K562 (cell line): Measurements from ENCODE around the gene CTXND1. TPM values are rescaled to one million over a fixed set of nuclear protein-coding genes. Genes with fewer than 3 reads are reported as not detected.

Source experiments
- ASH1L ChIP-seq: fragments of 450-650 bp; IDR thresholded peaks from 2 replicates; pipeline ENCODE4 v1.6.1; 2018; ENCODE audit warnings: borderline replicate concordance, mild to moderate bottlenecking, low read depth; ENCODE audit not compliant: partially characterized antibody
- BACH1 ChIP-seq: fragments of 200-800 bp; sonication (Bioruptor generic); IDR thresholded peaks from 2 replicates; pipeline ENCODE4 v1.6.1; 2016; ENCODE audit warnings: missing genetic modification characterization, missing compliant biosample characterization
- BDP1 ChIP-seq: IDR thresholded peaks from 3 replicates; pipeline ENCODE4 v1.6.1; 2011; ENCODE audit not compliant: insufficient read length, insufficient read depth
- E2F3 ChIP-seq: fragments of 250-450 bp; sonication (Bioruptor Pico); IDR thresholded peaks from 2 replicates; pipeline ENCODE4 v1.4.0; 2020; ENCODE audit warnings: mild to moderate bottlenecking
- FOXA1 ChIP-seq: fragments of 450-650 bp; IDR thresholded peaks from 2 replicates; pipeline ENCODE4 v1.6.1; 2016; ENCODE audit warnings: mild to moderate bottlenecking, borderline replicate concordance
- MTA1 ChIP-seq: fragments of 450-650 bp; IDR thresholded peaks from 2 replicates; pipeline ENCODE4 v1.6.1; 2017; ENCODE audit warnings: borderline replicate concordance
- POLR3G ChIP-seq: IDR thresholded peaks from 2 replicates; pipeline ENCODE4 v1.6.1; 2011; ENCODE audit not compliant: insufficient read length, insufficient replicate concordance; ENCODE audit errors: extremely low read depth
- PRPF4 ChIP-seq: fragments of 200-400 bp; formaldehyde crosslinking; IDR thresholded peaks from one replicate; pipeline ENCODE4 v1.6.1; 2017; ENCODE audit warnings: low read length, low read depth, mild to moderate bottlenecking; ENCODE audit not compliant: insufficient read depth, poor library complexity, severe bottlenecking
- PURB ChIP-seq: sonication (generic); formaldehyde crosslinking; IDR thresholded peaks from 2 replicates; pipeline ENCODE4 v1.9.0; 2021; ENCODE audit warnings: low read depth, mild to moderate bottlenecking, missing genetic modification reagents
- TOE1 ChIP-seq, 2 experiments: fragments of 450-650 bp in 1 of 2; sonication (generic) in 1 of 2; formaldehyde crosslinking in 1 of 2; IDR thresholded peaks; 2 replicates each; pipeline versions ENCODE4 v1.7.1 to v1.8.0; 2016 to 2022; ENCODE audit warnings: borderline replicate concordance in 2 of 2, mild to moderate bottlenecking in 2 of 2, antibody characterized with exemption in 1 of 2, inconsistent platforms in 1 of 2, low read depth in 1 of 2, missing genetic modification reagents in 1 of 2, moderate library complexity in 1 of 2
- TRIM25 ChIP-seq: fragments of 450-650 bp; IDR thresholded peaks from 2 replicates; pipeline ENCODE4 v1.7.0; 2016; ENCODE audit warnings: borderline replicate concordance
- ZNF212 ChIP-seq: fragments of 450-650 bp; formaldehyde crosslinking; IDR thresholded peaks from 2 replicates; pipeline ENCODE4 v1.4.0; 2020; ENCODE audit warnings: mild to moderate bottlenecking
- polyA plus RNA-seq, 8 experiments: library from polyadenylated mRNA; depleted of rRNA in 4 of 8; stranded (reverse) in 5 of 8; unstranded in 3 of 8; fragments of >200 nt; fragmentation: Nextera tagmentation in 2 of 8; fragmentation: Illumina TruSeq in 1 of 8; extraction: Ambion mirVana in 2 of 8; extraction: Trizol in 1 of 8; gene quantifications; 2 replicates each; pipeline versions ENCODE4 v1.2.1 to v1.2.3, GENCODE V29; 2011 to 2014; ENCODE audit warnings: inconsistent platforms in 1 of 8, missing spikeins in 1 of 8
- total RNA-seq, 7 experiments: library from RNA; depleted of rRNA in 6 of 7; stranded (reverse); fragments of >200 nt in 6 of 7; fragmentation: Illumina TruSeq in 2 of 7; extraction: Trizol in 2 of 7; gene quantifications; 2 replicates each; pipeline versions ENCODE4 v1.2.1 to v1.2.3, GENCODE V29; 2011 to 2021; ENCODE audit warnings: low replicate concordance in 1 of 7
- TF ChIP-seq, protein P1 (sequence below): sonication (generic); formaldehyde crosslinking; IDR thresholded peaks from 2 replicates; pipeline ENCODE4 v1.8.0; 2022; ENCODE audit warnings: mild to moderate bottlenecking, missing genetic modification reagents

Gene CTXND1
- total and polyA plus RNA-seq, 9 of the 15 experiments (the other 6 are each of a cell fraction or from before 2014, with no cell fraction given): 0.04 TPM; not detected in 7

DNA sequence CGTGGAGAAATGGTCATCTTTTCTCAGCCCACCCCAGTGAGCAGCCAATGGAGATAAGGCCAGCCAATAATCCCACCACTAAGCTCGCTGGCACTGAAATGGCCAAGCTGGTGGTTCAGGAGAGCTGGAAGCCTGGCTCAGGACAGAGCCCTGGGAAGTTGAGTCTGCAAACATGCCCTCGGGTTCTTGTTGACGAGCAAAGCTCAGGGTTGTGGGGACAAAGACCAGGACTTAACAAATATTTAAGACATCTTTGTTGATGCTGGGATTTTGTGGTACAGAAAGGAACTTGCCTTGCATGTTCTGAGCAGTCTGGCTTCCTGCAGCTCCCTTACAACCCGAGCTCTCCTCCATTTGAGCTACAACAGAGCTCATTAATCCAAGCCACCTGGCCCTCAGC is 94.8 kb downstream of the CTXND1 start (continued):
- TF ChIP-seq, protein P1, sequence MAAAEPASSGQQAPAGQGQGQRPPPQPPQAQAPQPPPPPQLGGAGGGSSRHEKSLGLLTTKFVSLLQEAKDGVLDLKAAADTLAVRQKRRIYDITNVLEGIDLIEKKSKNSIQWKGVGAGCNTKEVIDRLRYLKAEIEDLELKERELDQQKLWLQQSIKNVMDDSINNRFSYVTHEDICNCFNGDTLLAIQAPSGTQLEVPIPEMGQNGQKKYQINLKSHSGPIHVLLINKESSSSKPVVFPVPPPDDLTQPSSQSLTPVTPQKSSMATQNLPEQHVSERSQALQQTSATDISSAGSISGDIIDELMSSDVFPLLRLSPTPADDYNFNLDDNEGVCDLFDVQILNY (CRISPR knock-in tag): no peak
- TF ChIP-seq MTA1 (no peak), E2F3 (no peak), ASH1L (no peak), BDP1 (no peak), ZNF212 (CRISPR knock-in tag) (no peak), PRPF4 (no peak), FOXA1 (no peak), PURB (CRISPR knock-in tag) (no peak), TOE1 (IDR thresholded peaks at IDR 0.05; ENCODE audit: borderline replicate concordance) (no peak), TOE1 (CRISPR knock-in tag; IDR thresholded peaks at IDR 0.05; ENCODE audit: borderline replicate concordance, low read depth) (no peak), TRIM25 (no peak), POLR3G (no peak), BACH1 (tag) (no peak)
- TF ChIP-seq, all 486 proteins: peak for 0
